ENCODE measurements around the gene BMI1.

DNA sequence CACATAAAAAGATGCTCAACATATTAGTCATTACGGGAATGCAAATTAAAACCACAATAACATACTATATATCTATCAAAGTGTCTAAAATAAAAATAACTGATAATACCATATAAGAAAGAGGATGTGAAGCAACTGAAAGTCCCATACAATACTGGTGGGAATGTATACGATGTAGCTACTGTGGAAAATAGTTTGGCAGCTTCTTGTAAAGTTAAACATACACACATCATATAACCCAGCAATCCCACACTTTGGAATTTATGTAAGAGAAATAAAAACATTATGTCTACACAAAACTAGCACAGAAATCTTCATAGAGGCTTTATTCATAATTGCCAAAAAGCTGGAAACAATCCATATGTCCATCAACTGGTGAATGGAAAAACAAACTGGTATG is 15.2 kb upstream of the BMI1 start:
- no peak for TF ChIP-seq CTCF (IDR thresholded peaks at IDR 0.05)
- no peak for TF ChIP-seq EP300 (IDR thresholded peaks at IDR 0.05)
- TF ChIP-seq POLR2A (IDR thresholded peaks at IDR 0.05): no peak
- TF ChIP-seq POLR2AphosphoS5 (IDR thresholded peaks at IDR 0.05): no peak

Data from stomach (tissue), 4 donors.